ENCODE results near the gene XRCC3.
A peak's percentile ranks its signal among the peaks of the same experiment; 100 is the strongest.

XRCC3 gene

DNA sequence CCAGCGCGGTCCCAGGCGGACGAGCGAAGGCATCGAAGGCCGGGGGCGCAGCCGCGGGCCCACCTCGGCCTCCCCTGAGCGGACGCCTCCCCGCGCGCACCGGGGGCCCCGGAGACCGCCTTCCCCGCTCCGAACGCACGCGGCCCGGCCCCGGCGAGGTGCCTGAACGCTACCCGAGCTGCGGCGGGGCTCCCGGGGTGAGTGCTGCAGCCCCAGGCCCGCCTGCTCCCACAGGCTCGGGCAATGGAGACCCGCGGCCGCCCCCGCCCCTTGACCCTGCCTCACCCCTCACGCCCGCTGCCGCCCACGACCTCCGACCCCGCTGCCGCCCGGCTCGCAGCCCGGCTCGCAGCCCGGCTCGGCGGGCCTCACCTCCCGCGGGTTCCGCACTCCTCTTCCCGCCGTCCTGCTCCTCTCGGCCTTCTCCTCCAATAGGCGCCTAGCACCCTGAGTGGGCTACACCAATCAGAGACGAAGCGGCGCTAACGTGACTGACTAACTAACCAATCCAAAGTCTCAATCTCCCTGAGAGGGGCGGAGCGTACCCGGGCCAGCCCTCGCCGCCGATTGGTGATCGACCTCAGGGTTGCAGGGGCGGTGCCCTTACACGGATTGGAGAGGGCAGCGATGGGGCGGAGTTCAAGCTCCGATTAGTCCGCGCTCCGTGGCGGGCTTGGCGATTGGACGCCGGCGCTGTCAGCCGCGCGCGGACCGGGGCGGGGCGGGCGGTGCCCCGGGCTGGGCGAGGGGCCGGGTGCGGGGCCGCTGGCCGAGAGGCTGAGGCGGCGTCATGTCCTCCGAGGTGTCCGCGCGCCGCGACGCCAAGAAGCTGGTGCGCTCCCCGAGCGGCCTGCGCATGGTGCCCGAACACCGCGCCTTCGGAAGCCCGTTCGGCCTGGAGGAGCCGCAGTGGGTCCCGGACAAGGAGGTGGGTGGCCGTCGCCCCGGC, at the start of gene XRCC3, which contains the start of gene ZFYVE21:
XRCC3 (minus strand) TSS at position 400 of the 949 bp plus-strand sequence. CDS start 4,364 bp downstream, outside the sequence.
ZFYVE21 (plus strand) TSS at position 759 of the 949 bp plus-strand sequence; CDS start at position 791, 32 bp downstream.
- Histone ChIP-seq H3K27me3 (ENCODE audit: low read length) (no peaks in the 10 kb centered on the region), H3K36me3 (ENCODE audit: low read length) (no peaks in the 10 kb centered on the region), H3F3A (ENCODE audit: insufficient read depth) (0 out of 2 replicates have a peak, but pooled peaks cover 6% of the 10 kb centered on the region), H3K9me2 (replicated peaks; ENCODE audit: insufficient read depth, low read length) (no peaks in the 10 kb centered on the region), H3K27ac (ENCODE audit: low read depth, low read length) (peak within 1 kb of the TSS; percentile 69), H3K79me2 (ENCODE audit: insufficient read depth, low read length) (peaks cover 67% of the 10 kb centered on the region), H3K9me3 (ENCODE audit: insufficient read depth, low read length) (no peaks in the 10 kb centered on the region), H3K9ac (ENCODE audit: low read length) (peak within 1 kb of the TSS; percentile 97), H4K20me1 (ENCODE audit: low read depth, low read length) (no peaks in the 10 kb centered on the region), H3K4me2 (ENCODE audit: low read depth, low read length, poor library complexity, severe bottlenecking) (peak within 1 kb of the TSS; percentile 99), H2AFZ (ENCODE audit: low read depth, low read length, severe bottlenecking) (no peak within 1 kb of the TSS), H3K4me3 (ENCODE audit: insufficient read depth, low read length, poor library complexity, severe bottlenecking) (peak within 1 kb of the TSS; percentile 84)
- no peak for TF ChIP-seq EZH2phosphoT487 (conservative IDR thresholded peaks at IDR 0.05; ENCODE audit: low read length)
- TF ChIP-seq, protein P1, sequence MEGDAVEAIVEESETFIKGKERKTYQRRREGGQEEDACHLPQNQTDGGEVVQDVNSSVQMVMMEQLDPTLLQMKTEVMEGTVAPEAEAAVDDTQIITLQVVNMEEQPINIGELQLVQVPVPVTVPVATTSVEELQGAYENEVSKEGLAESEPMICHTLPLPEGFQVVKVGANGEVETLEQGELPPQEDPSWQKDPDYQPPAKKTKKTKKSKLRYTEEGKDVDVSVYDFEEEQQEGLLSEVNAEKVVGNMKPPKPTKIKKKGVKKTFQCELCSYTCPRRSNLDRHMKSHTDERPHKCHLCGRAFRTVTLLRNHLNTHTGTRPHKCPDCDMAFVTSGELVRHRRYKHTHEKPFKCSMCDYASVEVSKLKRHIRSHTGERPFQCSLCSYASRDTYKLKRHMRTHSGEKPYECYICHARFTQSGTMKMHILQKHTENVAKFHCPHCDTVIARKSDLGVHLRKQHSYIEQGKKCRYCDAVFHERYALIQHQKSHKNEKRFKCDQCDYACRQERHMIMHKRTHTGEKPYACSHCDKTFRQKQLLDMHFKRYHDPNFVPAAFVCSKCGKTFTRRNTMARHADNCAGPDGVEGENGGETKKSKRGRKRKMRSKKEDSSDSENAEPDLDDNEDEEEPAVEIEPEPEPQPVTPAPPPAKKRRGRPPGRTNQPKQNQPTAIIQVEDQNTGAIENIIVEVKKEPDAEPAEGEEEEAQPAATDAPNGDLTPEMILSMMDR (IDR thresholded peaks at IDR 0.05; ENCODE audit: insufficient read depth, low read length, poor library complexity, severe bottlenecking), result no peak

DNA sequence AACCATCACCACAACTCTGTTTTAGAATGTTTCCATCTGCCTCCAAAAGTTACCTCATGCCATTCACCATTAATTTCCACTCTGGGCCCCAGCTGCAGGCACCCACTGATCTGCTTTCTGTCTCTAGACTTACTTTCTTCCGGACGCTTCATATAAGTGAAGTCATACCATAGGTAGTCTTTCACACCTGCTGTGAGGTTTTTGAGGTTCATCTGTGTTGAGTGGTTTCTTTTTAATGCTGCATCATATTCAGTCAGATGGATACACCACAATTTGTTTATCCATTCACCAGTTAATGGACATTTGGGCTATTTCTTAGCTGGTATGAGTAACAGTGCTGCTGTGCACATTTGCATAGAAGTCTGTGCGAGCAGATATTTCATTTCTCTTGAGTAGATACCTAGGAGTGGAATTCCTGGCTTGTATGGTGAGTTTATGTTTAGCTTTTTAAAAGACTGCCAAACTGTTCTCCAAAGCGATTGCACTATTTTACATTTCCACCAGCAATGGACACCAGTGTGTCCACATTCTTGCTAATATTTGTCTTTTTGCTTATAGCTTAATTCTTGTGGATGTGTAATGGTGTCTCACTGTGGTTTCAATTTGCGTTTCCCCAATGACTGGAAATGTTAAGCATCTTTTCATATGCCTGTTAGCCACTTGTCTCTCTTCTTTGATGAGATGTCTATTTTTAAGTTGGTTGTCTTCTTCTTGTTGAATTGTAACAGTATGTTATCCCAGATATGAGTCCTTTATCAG, 48.7 kb upstream of the XRCC3 start:
- Histone ChIP-seq H3K9me2 (replicated peaks; ENCODE audit: insufficient read depth, low read length) (no peaks in the 10 kb centered on the region), H3K9me3 (ENCODE audit: insufficient read depth, low read length) (no peaks in the 10 kb centered on the region), H2AFZ (ENCODE audit: low read depth, low read length, severe bottlenecking) (no peak overlapping the region), H3K36me3 (ENCODE audit: low read length) (no peaks in the 10 kb centered on the region), H3F3A (ENCODE audit: insufficient read depth) (no peaks in the 10 kb centered on the region), H3K27me3 (ENCODE audit: low read length) (no peaks in the 10 kb centered on the region), H3K4me3 (ENCODE audit: insufficient read depth, low read length, poor library complexity, severe bottlenecking) (no peak overlapping the region), H3K79me2 (ENCODE audit: insufficient read depth, low read length) (no peaks in the 10 kb centered on the region), H3K4me2 (ENCODE audit: low read depth, low read length, poor library complexity, severe bottlenecking) (no peak overlapping the region), H3K9ac (ENCODE audit: low read length) (no peak overlapping the region), H4K20me1 (ENCODE audit: low read depth, low read length) (no peaks in the 10 kb centered on the region), H3K27ac (ENCODE audit: low read depth, low read length) (no peak overlapping the region)
- TF ChIP-seq, protein P1 (IDR thresholded peaks at IDR 0.05; ENCODE audit: insufficient read depth, low read length, poor library complexity, severe bottlenecking), result no peak
- no peak for TF ChIP-seq EZH2phosphoT487 (conservative IDR thresholded peaks at IDR 0.05; ENCODE audit: low read length)

DNA sequence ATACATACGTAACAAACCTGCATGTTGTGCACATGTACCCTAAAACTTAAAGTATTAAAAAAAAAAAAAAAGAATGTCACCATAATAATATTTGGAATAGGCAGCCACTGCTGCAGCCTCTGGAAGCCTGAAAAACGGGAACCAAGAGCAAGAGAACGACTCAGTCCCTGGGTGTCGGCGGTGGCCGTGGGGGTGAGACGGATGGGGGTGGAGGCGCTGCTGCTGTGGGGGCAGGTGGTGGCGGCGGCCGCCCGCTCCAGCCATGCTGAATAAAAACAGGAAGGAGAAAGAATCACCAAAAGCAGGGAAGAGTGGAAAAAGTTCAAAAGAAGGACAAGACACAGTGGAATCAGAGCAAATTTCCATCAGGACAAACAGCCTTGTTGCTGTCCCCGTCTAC, 47.3 kb upstream of the XRCC3 start:
- Histone ChIP-seq H3F3A (ENCODE audit: insufficient read depth) (no peaks in the 10 kb centered on the region), H2AFZ (ENCODE audit: low read depth, low read length, severe bottlenecking) (no peak overlapping the region), H3K9me3 (ENCODE audit: insufficient read depth, low read length) (no peaks in the 10 kb centered on the region), H3K4me3 (ENCODE audit: insufficient read depth, low read length, poor library complexity, severe bottlenecking) (no peak overlapping the region), H4K20me1 (ENCODE audit: low read depth, low read length) (no peaks in the 10 kb centered on the region), H3K9ac (ENCODE audit: low read length) (no peak overlapping the region), H3K27me3 (ENCODE audit: low read length) (no peaks in the 10 kb centered on the region), H3K9me2 (replicated peaks; ENCODE audit: insufficient read depth, low read length) (no peaks in the 10 kb centered on the region), H3K27ac (ENCODE audit: low read depth, low read length) (no peak overlapping the region), H3K4me2 (ENCODE audit: low read depth, low read length, poor library complexity, severe bottlenecking) (no peak overlapping the region), H3K79me2 (ENCODE audit: insufficient read depth, low read length) (no peaks in the 10 kb centered on the region), H3K36me3 (ENCODE audit: low read length) (no peaks in the 10 kb centered on the region)
- TF ChIP-seq, protein P1 (IDR thresholded peaks at IDR 0.05; ENCODE audit: insufficient read depth, low read length, poor library complexity, severe bottlenecking), result no peak
- TF ChIP-seq EZH2phosphoT487 (conservative IDR thresholded peaks at IDR 0.05; ENCODE audit: low read length), result no peak

Data from SU-DHL-6 (cell line).